CD4-positive, CD25-positive, alpha-beta regulatory T cell (primary cell): Measurements from ENCODE around the gene RELT. TPM values are rescaled to one million over a fixed set of nuclear protein-coding genes. Genes with fewer than 3 reads are reported as not detected.

Source experiments
- ATAC-seq, 2 donors: fragments of 150-1000 bp; cut with Tn5 transposase; one replicate each; pipeline ENCODE4 v1.10.0; 2021; ENCODE audit warnings: low read depth in 2 of 2, moderate number of reproducible peaks in 2 of 2, moderate library complexity in 1 of 2
- DNase-seq, 3 donors: peaks; one replicate each; pipeline versions ENCODE4 v3.0.0 to v3.0.0-alpha.2; 2012 to 2022; ENCODE audit warnings: mixed read lengths in 1 of 3
- H3K27ac ChIP-seq: one replicate; pipeline ENCODE4 v1.7.0; 2013; ENCODE audit warnings: mild to moderate bottlenecking, low read length; ENCODE audit not compliant: insufficient read depth, poor library complexity, severe bottlenecking
- H3K27me3 ChIP-seq: one replicate; pipeline ENCODE4 v1.7.0; 2013; ENCODE audit warnings: low read length; ENCODE audit not compliant: control insufficient read depth, insufficient read depth
- H3K36me3 ChIP-seq: one replicate; pipeline ENCODE4 v1.7.0; 2013; ENCODE audit warnings: mild to moderate bottlenecking, low read length, moderate library complexity; ENCODE audit not compliant: control insufficient read depth, insufficient read depth
- H3K4me1 ChIP-seq: 2 replicates; pipeline ENCODE4 v1.7.0; 2013; ENCODE audit warnings: mild to moderate bottlenecking, low read length; ENCODE audit not compliant: insufficient read depth, control insufficient read depth, poor library complexity, severe bottlenecking
- H3K4me3 ChIP-seq: one replicate; pipeline ENCODE4 v1.7.0; 2013; ENCODE audit warnings: low read depth, mild to moderate bottlenecking, low read length, moderate library complexity
- H3K9me3 ChIP-seq, 2 experiments: 1 replicate in 1 of 2; 2 replicates in 1 of 2; pipeline ENCODE4 v1.7.0; 2013; ENCODE audit warnings: low read length in 2 of 2, mild to moderate bottlenecking in 1 of 2, moderate library complexity in 1 of 2; ENCODE audit not compliant: control insufficient read depth in 2 of 2
- H3K27ac Mint-ChIP-seq, 3 donors: one replicate each; pipeline ENCODE4 v1.8.0; 2020 to 2022; ENCODE audit warnings: mild to moderate bottlenecking in 3 of 3, mixed read lengths in 3 of 3, moderate library complexity in 2 of 3
- H3K27me3 Mint-ChIP-seq: one replicate; pipeline ENCODE4 v1.8.0; 2022; ENCODE audit warnings: mild to moderate bottlenecking, mixed read lengths
- H3K36me3 Mint-ChIP-seq: one replicate; pipeline ENCODE4 v1.8.0; 2020; ENCODE audit warnings: mixed read lengths
- H3K4me1 Mint-ChIP-seq, 4 donors: one replicate each; pipeline ENCODE4 v1.8.0; 2020 to 2022; ENCODE audit warnings: mixed read lengths in 4 of 4, mild to moderate bottlenecking in 1 of 4
- H3K4me3 Mint-ChIP-seq, 4 donors: one replicate each; pipeline ENCODE4 v1.8.0; 2020 to 2022; ENCODE audit warnings: mild to moderate bottlenecking in 4 of 4, mixed read lengths in 4 of 4, moderate library complexity in 3 of 4
- H3K9me3 Mint-ChIP-seq, 7 donors: one replicate each; pipeline ENCODE4 v1.8.0; 2020 to 2022; ENCODE audit warnings: mixed read lengths in 7 of 7, mild to moderate bottlenecking in 3 of 7, moderate library complexity in 2 of 7
- polyA plus RNA-seq, 4 donors: library from polyadenylated mRNA; unstranded; fragments of 300-500 nt; fragmentation: Illumina TruSeq; gene quantifications; one replicate each; pipeline ENCODE4 v1.2.3, GENCODE V29; 2021
- total RNA-seq: library from RNA; stranded (reverse); gene quantifications from one replicate; pipeline ENCODE4 v1.2.3, GENCODE V29; 2022

Gene RELT
- total and polyA plus RNA-seq, 5 donors from 2014 or later = 2.0 to 117 (median 3.3) TPM

- H3K4me3 Mint-ChIP-seq = no peak overlapping the region
- H3K9me3 ChIP-seq = no peaks in the 10 kb centered on the region
- ATAC-seq = no peak
- H3K9me3 Mint-ChIP-seq = no peaks in the 10 kb centered on the region
- no peaks in the 10 kb centered on the region for H3K36me3 ChIP-seq
- DNase-seq = no peak
- no peaks in the 10 kb centered on the region for H3K27me3 ChIP-seq
- no peak overlapping the region for H3K27ac Mint-ChIP-seq
- no peak overlapping the region for H3K27ac ChIP-seq
- H3K4me1 Mint-ChIP-seq = peaks cover 5 to 81% (median 55%) of the 10 kb centered on the region in 4 donors
- H3K36me3 Mint-ChIP-seq = no peaks in the 10 kb centered on the region
- H3K4me3 ChIP-seq = no peak overlapping the region
- no peaks in the 10 kb centered on the region for H3K27me3 Mint-ChIP-seq
- H3K4me1 ChIP-seq = peaks cover 54% of the 10 kb centered on the region
Observed at GRCh38 chr11:73381589-73381988, 5.4 kb downstream of the RELT start.

GRCh38 chr11:73382183-73382582 is 6.0 kb downstream of the RELT start:
- Mint-ChIP-seq H3K9me3 (no peaks in the 10 kb centered on the region), H3K36me3 (no peaks in the 10 kb centered on the region), H3K4me1 (peaks cover 1 to 83% (median 54%) of the 10 kb centered on the region in 4 donors), H3K4me3 (peak overlapping the region in 1 of 4 donors; percentile 41), H3K27ac (peak overlapping the region in 1 of 3 donors; percentile 78), H3K27me3 (no peaks in the 10 kb centered on the region)
- Histone ChIP-seq H3K27ac (no peak overlapping the region), H3K36me3 (no peaks in the 10 kb centered on the region), H3K9me3 (no peaks in the 10 kb centered on the region), H3K4me3 (no peak overlapping the region), H3K4me1 (peaks cover 48% of the 10 kb centered on the region), H3K27me3 (no peaks in the 10 kb centered on the region)
- no peak for DNase-seq
- no peak for ATAC-seq

- H3K4me1 Mint-ChIP-seq = peaks cover 0 to 80% (median 52%) of the 10 kb centered on the region in 4 donors
- H3K36me3 Mint-ChIP-seq = no peaks in the 10 kb centered on the region
- Histone ChIP-seq H3K9me3 (no peaks in the 10 kb centered on the region), H3K36me3 (no peaks in the 10 kb centered on the region), H3K4me1 (peaks cover 43% of the 10 kb centered on the region), H3K27me3 (no peaks in the 10 kb centered on the region), H3K27ac (no peak overlapping the region), H3K4me3 (no peak overlapping the region)
- ATAC-seq (no peak), DNase-seq (no peak)
- no peaks in the 10 kb centered on the region for H3K27me3 Mint-ChIP-seq
- no peaks in the 10 kb centered on the region for H3K9me3 Mint-ChIP-seq
- H3K27ac Mint-ChIP-seq = no peak overlapping the region
- H3K4me3 Mint-ChIP-seq = peak overlapping the region in 1 of 4 donors; percentile 73
Observed at GRCh38 chr11:73382747-73383146, 6.5 kb downstream of the RELT start.

- Mint-ChIP-seq H3K4me3 (peak overlapping the region in 2 of 4 donors; percentile 73 to 76), H3K27ac (peak overlapping the region; percentile 48 to 86 (median 82)), H3K9me3 (no peaks in the 10 kb centered on the region), H3K4me1 (peaks cover 0 to 79% (median 47%) of the 10 kb centered on the region in 4 donors), H3K36me3 (no peaks in the 10 kb centered on the region), H3K27me3 (no peaks in the 10 kb centered on the region)
- DNase-seq (no peak), ATAC-seq (no peak)
- peaks cover 42% of the 10 kb centered on the region for H3K4me1 ChIP-seq
- H3K9me3 ChIP-seq = no peaks in the 10 kb centered on the region
- H3K4me3 ChIP-seq = no peak overlapping the region
- H3K27ac ChIP-seq = no peak overlapping the region
- H3K36me3 ChIP-seq = no peaks in the 10 kb centered on the region
- H3K27me3 ChIP-seq = no peaks in the 10 kb centered on the region
Observed at GRCh38 chr11:73383249-73384124, 7.3 kb downstream of the RELT start.

- Mint-ChIP-seq H3K9me3 (no peaks in the 10 kb centered on the region), H3K4me3 (peak overlapping the region in 3 of 4 donors; percentile 27 to 58 (median 38)), H3K36me3 (no peaks in the 10 kb centered on the region), H3K4me1 (peaks cover 0 to 76% (median 43%) of the 10 kb centered on the region in 4 donors), H3K27me3 (no peaks in the 10 kb centered on the region), H3K27ac (peak overlapping the region; percentile 48 to 86 (median 82))
- Histone ChIP-seq H3K27me3 (no peaks in the 10 kb centered on the region), H3K4me3 (no peak overlapping the region), H3K4me1 (peaks cover 42% of the 10 kb centered on the region), H3K9me3 (no peaks in the 10 kb centered on the region), H3K36me3 (no peaks in the 10 kb centered on the region), H3K27ac (no peak overlapping the region)
- no peak for ATAC-seq
- DNase-seq = no peak
Observed at GRCh38 chr11:73384125-73384441, 7.9 kb downstream of the RELT start.

- H3K27ac ChIP-seq = no peak overlapping the region
- Mint-ChIP-seq H3K4me3 (peak overlapping the region in 3 of 4 donors; percentile 27 to 58 (median 38)), H3K36me3 (no peaks in the 10 kb centered on the region), H3K27ac (peak overlapping the region in 2 of 3 donors; percentile 82 to 86), H3K9me3 (no peaks in the 10 kb centered on the region), H3K27me3 (no peaks in the 10 kb centered on the region), H3K4me1 (peaks cover 0 to 74% (median 41%) of the 10 kb centered on the region in 4 donors)
- H3K36me3 ChIP-seq = peaks cover 3% of the 10 kb centered on the region
- DNase-seq (no peak), ATAC-seq (peak in 1 of 2 donors; percentile 4)
- H3K4me3 ChIP-seq = no peak overlapping the region
- H3K4me1 ChIP-seq = peaks cover 42% of the 10 kb centered on the region
- no peaks in the 10 kb centered on the region for H3K27me3 ChIP-seq
- H3K9me3 ChIP-seq = no peaks in the 10 kb centered on the region
Observed at GRCh38 chr11:73384531-73384871, 8.3 kb downstream of the RELT start.

- no peaks in the 10 kb centered on the region for H3K9me3 Mint-ChIP-seq
- H3K27me3 Mint-ChIP-seq = no peaks in the 10 kb centered on the region
- H3K4me3 Mint-ChIP-seq = peak overlapping the region; percentile 27 to 58 (median 38)
- Histone ChIP-seq H3K9me3 (no peaks in the 10 kb centered on the region), H3K36me3 (peaks cover 4% of the 10 kb centered on the region), H3K4me1 (peaks cover 42% of the 10 kb centered on the region), H3K27me3 (no peaks in the 10 kb centered on the region), H3K27ac (peak overlapping the region; percentile 19), H3K4me3 (no peak overlapping the region)
- DNase-seq (peak in 1 of 3 donors; percentile 29), ATAC-seq (peak; percentile 37 to 48)
- H3K27ac Mint-ChIP-seq = peak overlapping the region; percentile 82 to 86 (median 83)
- no peaks in the 10 kb centered on the region for H3K36me3 Mint-ChIP-seq
- peaks cover 0 to 73% (median 38%) of the 10 kb centered on the region in 4 donors for H3K4me1 Mint-ChIP-seq
Observed at GRCh38 chr11:73384872-73385689, 8.9 kb downstream of the RELT start.
